AG09319 (cell line): ENCODE measurements around the gene RPS29.
A peak's percentile ranks its signal among the peaks of the same experiment; 100 is the strongest.
"Not testable (repeated sequence)": the region's sequence is repeated elsewhere in the genome, so short reads cannot be mapped to it uniquely, and the experiment has no call there.

Source experiments
- DNase-seq: peaks from one replicate; pipeline ENCODE4 v3.0.0-alpha.2; 2010; ENCODE audit warnings: low read depth; ENCODE audit errors: extremely low read depth
- TF ChIP-seq, protein P1 (sequence below): IDR thresholded peaks from 2 replicates; pipeline ENCODE4 v1.5.1; 2011; ENCODE audit warnings: low read depth, mild to moderate bottlenecking, inconsistent platforms, low read length, moderate library complexity

The RPS29 gene

DNA sequence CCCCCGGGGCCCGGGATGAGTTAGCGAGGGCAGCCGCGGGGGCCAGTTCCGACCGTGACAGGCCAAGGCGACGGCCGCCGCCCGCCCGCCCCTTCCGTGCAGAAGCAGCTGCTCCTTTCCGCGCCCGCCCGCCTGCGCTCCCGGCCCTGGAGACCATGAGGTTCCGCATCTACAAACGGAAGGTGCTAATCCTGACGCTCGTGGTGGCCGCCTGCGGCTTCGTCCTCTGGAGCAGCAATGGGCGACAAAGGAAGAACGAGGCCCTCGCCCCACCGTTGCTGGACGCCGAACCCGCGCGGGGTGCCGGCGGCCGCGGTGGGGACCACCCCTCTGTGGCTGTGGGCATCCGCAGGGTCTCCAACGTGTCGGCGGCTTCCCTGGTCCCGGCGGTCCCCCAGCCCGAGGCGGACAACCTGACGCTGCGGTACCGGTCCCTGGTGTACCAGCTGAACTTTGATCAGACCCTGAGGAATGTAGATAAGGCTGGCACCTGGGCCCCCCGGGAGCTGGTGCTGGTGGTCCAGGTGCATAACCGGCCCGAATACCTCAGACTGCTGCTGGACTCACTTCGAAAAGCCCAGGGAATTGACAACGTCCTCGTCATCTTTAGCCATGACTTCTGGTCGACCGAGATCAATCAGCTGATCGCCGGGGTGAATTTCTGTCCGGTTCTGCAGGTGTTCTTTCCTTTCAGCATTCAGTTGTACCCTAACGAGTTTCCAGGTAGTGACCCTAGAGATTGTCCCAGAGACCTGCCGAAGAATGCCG lies 35.1 kb upstream of the RPS29 start:
- DNase-seq, result no peak
- TF ChIP-seq, protein P1, sequence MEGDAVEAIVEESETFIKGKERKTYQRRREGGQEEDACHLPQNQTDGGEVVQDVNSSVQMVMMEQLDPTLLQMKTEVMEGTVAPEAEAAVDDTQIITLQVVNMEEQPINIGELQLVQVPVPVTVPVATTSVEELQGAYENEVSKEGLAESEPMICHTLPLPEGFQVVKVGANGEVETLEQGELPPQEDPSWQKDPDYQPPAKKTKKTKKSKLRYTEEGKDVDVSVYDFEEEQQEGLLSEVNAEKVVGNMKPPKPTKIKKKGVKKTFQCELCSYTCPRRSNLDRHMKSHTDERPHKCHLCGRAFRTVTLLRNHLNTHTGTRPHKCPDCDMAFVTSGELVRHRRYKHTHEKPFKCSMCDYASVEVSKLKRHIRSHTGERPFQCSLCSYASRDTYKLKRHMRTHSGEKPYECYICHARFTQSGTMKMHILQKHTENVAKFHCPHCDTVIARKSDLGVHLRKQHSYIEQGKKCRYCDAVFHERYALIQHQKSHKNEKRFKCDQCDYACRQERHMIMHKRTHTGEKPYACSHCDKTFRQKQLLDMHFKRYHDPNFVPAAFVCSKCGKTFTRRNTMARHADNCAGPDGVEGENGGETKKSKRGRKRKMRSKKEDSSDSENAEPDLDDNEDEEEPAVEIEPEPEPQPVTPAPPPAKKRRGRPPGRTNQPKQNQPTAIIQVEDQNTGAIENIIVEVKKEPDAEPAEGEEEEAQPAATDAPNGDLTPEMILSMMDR, result no peak

DNA sequence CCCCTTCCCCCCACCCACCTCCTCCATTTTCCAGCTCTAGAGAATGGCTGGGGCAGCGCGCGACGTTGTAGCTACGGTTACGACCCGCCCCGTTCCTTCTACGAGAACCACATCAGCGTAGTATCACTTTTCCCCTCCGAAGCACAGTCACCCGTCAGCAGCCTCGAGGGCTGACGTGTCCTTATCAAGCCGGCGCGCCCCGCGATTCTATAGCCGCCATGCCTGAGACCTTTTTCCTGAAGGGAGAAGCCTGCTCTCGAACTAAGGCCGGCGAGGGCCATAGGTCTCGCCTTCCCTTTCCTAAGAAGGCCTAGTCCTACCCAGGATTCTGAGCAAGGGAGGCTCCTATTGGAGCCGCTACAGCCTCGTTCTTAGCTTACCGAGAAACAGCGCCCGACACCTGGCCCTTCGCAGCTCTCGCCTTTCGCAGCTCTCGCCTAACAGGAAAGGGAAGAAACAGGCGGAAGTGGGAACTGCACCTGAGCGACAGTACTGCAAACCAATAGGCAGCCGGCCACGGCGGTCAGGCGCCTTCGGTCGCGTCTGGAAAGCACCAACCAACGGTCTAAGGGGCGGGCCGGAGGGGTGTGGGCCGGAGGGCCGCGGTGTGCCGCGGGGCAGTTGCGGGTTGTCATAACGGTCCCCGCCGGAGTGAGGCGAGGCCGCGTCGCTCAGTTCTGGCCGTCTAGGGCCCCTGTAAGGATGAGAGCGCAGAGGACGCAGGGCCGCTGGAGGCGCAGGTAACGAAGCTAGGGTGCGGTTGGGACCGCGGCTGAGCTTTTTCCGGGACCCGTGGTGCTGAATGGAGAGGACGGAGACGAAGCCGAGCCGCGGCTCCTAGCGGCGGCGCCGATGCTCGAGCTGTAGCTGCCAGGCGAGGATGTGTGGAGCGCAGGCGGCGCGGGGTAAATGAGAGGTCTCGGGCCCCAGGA lies 34.3 kb upstream of the RPS29 start, which contains the start of the genes MGAT2 and RPL36AL:
Gene MGAT2 (plus strand): TSS at position 618 of the 932 bp plus-strand sequence. CDS start 470 bp downstream, outside the sequence.
Gene RPL36AL (minus strand): TSS at position 445 of the 932 bp plus-strand sequence. CDS start 1,522 bp downstream, outside the sequence.
- TF ChIP-seq, protein P1, result peak; percentile 20; the same call in 1 of the 2 replicates

GRCh38 chr14:49619730-49620129 lies 33.5 kb upstream of the RPS29 start:
- DNase-seq, result no peak
- TF ChIP-seq, protein P1, result no peak

More for the DNA sequence above, 34.3 kb upstream of the RPS29 start, which contains the start of the genes MGAT2 and RPL36AL:
- peak; percentile 98 for DNase-seq

DNA sequence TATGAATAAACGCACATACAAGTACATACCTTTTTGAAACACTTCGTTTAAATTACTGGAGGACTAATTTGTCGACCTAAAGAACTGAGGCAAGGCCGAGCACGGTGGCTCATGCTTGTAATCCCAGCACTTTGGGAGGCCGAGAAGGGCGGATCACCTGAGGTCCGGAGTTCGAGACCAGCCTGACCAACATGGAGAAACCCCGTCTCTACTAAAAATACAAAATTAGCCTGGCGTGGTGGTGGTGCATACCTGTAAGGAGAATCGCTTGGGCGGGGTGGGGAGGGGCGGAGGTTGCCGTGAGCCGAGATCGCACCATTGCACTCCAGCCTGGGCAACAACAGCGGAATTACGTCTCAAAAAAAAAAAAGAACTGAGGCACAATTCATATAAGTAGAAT lies 33.1 kb upstream of the RPS29 start:
- not testable (repeated sequence) for DNase-seq

DNA sequence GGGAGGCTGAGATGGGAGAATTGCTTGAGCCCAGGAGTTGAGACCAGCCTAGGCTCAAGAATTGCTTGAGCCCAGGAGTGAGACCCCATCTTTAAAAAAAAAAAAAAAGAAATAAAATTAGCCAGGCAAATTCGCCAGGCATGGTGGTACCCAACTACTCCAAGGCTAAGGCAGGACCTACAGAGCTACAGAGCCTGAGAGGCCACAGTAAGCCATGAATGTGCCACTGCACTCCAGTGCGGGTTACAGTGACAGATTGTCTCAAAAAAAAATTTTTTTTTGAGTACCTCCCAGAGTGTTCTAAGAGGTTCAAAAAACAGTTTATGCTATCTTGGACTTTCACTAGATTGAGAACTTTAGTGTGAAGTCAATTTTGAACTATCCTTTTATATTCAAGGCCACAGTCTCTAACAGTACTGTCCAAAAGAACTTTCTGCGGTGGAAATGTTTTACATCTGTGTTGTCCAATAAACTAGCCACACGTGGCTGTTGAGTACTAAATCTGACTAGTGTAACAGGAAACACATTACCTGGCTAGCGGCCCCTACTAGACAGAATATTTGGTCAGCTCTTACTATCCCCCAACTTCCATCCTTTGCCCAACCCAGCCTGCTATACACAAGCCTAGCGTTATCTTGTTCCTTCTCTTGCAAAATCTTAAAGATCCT lies 31.8 kb upstream of the RPS29 start:
- TF ChIP-seq, protein P1, result no peak
- no peak for DNase-seq

GRCh38 chr14:49615776-49616175 lies 29.6 kb upstream of the RPS29 start:
- DNase-seq, result no peak
- TF ChIP-seq, protein P1, result no peak

DNA sequence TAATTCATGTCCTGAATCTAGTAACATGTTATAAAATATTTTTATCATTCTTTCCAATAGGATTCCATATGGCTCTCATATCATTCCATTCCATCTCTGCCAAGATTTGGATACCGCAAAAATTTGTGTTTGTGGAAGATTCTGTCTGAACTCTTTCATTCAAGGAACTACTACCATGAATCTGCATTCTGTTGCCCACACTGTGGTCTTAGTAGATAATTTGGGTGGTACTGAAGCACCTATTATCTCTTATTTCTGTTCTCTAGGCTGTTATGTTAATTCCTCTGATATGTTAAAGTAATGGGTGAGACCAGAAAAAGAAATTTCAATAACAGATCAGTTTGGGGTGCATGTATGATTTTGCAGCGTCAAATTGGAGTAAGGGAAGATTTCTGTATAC lies 28.0 kb upstream of the RPS29 start:
- TF ChIP-seq, protein P1, result no peak
- no peak for DNase-seq
